Measurements from ENCODE around the gene GPRIN3.
"Not testable (repeated sequence)": the region's sequence is repeated elsewhere in the genome, so short reads cannot be mapped to it uniquely, and the experiment has no call there.

Gene GPRIN3

GRCh38 chr4:89314291-89314690 lies 6.7 kb upstream of the GPRIN3 start:
- no peak for DNase-seq (ENCODE audit: extremely low read depth, low read depth)
- TF ChIP-seq, protein P1, sequence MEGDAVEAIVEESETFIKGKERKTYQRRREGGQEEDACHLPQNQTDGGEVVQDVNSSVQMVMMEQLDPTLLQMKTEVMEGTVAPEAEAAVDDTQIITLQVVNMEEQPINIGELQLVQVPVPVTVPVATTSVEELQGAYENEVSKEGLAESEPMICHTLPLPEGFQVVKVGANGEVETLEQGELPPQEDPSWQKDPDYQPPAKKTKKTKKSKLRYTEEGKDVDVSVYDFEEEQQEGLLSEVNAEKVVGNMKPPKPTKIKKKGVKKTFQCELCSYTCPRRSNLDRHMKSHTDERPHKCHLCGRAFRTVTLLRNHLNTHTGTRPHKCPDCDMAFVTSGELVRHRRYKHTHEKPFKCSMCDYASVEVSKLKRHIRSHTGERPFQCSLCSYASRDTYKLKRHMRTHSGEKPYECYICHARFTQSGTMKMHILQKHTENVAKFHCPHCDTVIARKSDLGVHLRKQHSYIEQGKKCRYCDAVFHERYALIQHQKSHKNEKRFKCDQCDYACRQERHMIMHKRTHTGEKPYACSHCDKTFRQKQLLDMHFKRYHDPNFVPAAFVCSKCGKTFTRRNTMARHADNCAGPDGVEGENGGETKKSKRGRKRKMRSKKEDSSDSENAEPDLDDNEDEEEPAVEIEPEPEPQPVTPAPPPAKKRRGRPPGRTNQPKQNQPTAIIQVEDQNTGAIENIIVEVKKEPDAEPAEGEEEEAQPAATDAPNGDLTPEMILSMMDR (IDR thresholded peaks at IDR 0.05; ENCODE audit: low read depth, low read length), result no peak

GRCh38 chr4:89312066-89312465 lies 4.5 kb upstream of the GPRIN3 start:
- DNase-seq (ENCODE audit: extremely low read depth, low read depth), result no peak
- TF ChIP-seq, protein P1 (IDR thresholded peaks at IDR 0.05; ENCODE audit: low read depth, low read length), result no peak

GRCh38 chr4:89311433-89311832 lies 3.8 kb upstream of the GPRIN3 start:
- DNase-seq (ENCODE audit: extremely low read depth, low read depth), result no peak
- TF ChIP-seq, protein P1 (IDR thresholded peaks at IDR 0.05; ENCODE audit: low read depth, low read length), result no peak

GRCh38 chr4:89309154-89309553 lies 1.6 kb upstream of the GPRIN3 start:
- DNase-seq (ENCODE audit: extremely low read depth, low read depth), result not testable (repeated sequence)

GRCh38 chr4:89308161-89308500 lies 531 bp upstream of the GPRIN3 start:
- TF ChIP-seq, protein P1 (IDR thresholded peaks at IDR 0.05; ENCODE audit: low read depth, low read length), result no peak
- no peak for DNase-seq (ENCODE audit: extremely low read depth, low read depth)

DNA sequence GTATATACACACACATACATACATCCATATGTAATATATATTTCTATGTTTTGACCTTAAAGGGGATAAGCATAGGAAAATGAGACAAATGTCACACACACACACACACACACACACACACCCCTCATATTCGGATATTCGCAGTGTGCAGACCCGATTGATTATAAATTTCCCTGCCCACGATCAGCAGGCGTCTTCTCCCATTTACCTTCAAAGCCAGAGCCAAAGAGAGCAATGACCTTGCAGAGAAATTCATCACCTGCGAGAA lies 488 bp downstream of the GPRIN3 start:
- DNase-seq (ENCODE audit: extremely low read depth, low read depth), result no peak
- TF ChIP-seq, protein P1 (IDR thresholded peaks at IDR 0.05; ENCODE audit: low read depth, low read length), result no peak

DNA sequence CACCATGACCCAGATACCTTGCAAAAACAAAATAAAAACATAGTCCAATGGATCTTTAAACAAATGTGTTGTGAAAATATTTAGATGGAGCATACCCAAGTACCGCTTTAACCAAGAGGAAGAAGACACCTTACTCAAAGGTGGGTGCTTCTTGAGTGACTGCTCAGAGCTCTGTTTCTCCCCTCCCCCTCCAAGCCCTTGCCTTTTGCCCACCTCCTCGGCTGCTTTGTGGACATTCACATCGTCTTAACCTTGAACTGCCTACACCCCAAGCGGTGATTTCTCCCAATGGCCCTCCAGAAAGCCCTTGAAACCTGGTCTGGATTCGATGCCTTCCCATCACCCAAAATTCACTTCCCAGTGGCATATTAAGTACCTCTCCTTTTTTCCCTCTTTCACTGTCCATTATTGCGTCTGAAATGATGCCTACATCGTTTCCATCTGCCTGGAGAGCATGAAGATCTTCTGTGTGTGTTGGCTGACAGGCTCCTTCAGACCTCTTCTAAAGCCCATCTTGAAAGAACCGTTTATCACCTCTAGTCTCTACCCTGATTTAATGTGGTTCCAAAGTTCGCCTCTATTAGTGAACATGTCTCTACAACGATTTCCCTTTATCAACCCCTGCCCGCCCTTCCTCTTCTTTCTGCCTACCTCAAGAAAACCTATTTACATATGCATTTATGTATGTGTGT lies 968 bp downstream of the GPRIN3 start:
- no peak for DNase-seq (ENCODE audit: extremely low read depth, low read depth)
- TF ChIP-seq, protein P1 (IDR thresholded peaks at IDR 0.05; ENCODE audit: low read depth, low read length), result no peak

- no peak for DNase-seq (ENCODE audit: extremely low read depth, low read depth)
- TF ChIP-seq, protein P1 (IDR thresholded peaks at IDR 0.05; ENCODE audit: low read depth, low read length), result no peak
Measured at GRCh38 chr4:89305712-89306437, 1.7 kb downstream of the GPRIN3 start.
